ENCODE results near the gene PREP.

DNA sequence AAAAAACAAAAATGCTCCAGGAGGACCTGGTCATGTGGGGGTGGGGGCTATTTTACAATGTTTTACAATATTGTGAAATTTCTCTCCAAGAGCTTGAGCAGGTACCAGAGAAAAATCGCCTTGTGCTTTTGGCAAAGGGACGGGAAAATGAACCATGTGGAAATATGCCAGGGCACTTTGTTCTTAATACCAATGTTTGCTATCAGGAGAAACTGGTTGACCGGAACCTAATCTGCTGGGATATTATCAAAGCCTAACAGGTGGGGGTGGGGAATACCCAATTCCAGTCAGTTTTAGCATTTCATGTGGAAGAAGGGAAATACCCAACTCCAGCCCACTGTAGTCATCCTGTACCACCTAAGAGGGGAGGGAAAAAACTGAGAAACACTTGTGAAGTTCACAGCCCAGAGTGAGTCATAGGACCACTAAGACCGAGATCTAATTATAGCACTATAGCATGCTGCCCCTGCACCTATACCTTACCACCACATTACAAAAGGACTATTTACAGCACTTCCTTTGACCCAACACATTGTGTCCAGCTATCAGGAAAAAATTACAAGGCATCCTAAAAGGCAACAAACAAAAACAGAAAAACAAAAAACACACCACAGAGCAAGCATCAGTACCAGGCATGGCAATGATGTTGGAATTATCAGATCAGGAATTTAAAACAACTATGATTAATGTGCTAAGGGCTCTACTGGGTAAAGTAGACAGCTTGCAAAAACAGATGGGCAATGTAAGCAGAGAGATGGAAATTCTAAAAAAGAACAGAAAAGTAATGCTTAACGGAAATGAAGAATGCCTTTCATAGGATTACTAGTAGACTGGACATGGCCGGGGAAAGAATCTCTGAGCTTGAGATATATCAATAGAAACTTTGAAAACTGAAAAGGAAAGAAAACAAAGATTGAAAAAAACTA, 138.9 kb downstream of the PREP start:
- TF ChIP-seq POLR2AphosphoS5 (IDR thresholded peaks at IDR 0.05; ENCODE audit: low read depth, low read length) (no peak), SPI1 (IDR thresholded peaks at IDR 0.05; ENCODE audit: low read depth, low read length) (no peak)
